ENCODE data around the gene LLPH. TPM values are rescaled to one million over a fixed set of nuclear protein-coding genes. Genes with fewer than 3 reads are reported as not detected.

The LLPH gene
- total RNA-seq, 1 experiment from 2014 or later = 51.3 TPM

DNA sequence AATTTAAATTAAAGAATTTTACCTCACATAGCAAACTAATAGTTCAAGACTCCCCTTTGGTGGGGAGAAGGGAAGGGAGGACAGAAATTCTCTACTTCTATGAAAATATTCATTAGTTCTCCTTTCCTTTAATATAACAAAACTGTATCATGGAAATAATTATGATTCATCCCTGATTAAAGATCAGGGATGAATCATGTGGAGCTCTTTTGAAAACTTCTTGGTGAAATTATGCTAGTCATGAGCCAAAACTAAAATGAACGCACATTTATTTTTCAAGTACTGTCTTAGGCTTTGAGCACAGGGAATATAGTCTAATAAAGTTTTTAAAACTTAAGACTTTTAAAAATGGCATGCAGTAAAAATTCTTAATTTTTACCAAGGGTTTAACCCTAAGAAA lies 22.2 kb upstream of the LLPH start:
- Histone ChIP-seq H3K27me3 (replicated peaks; ENCODE audit: insufficient read depth, low read depth, low read length, poor library complexity) (no peaks in the 10 kb centered on the region), H3K9me3 (ENCODE audit: low read depth, low read length, poor library complexity, severe bottlenecking) (no peaks in the 10 kb centered on the region), H3K27ac (ENCODE audit: low read depth, low read length, poor library complexity, severe bottlenecking) (no peak overlapping the region), H3K4me3 (ENCODE audit: low read depth, low read length, poor library complexity, severe bottlenecking) (no peak overlapping the region), H3K36me3 (ENCODE audit: insufficient read depth, low read length, poor library complexity, severe bottlenecking) (peaks cover 5% of the 10 kb centered on the region), H3K4me1 (ENCODE audit: insufficient read depth, low read length, poor library complexity, severe bottlenecking) (peaks cover 5% of the 10 kb centered on the region)
- no peak for DNase-seq (ENCODE audit: low spot score)
- TF ChIP-seq EZH2 (IDR thresholded peaks at IDR 0.05; ENCODE audit: borderline replicate concordance, low read depth, low read length, poor library complexity, severe bottlenecking) (no peak), CTCF (conservative IDR thresholded peaks at IDR 0.05; ENCODE audit: low read depth, low read length) (no peak)
- ChIA-PET POLR2A (ENCODE audit: low non-redundant PET) (no interaction called here), CTCF (no interaction called here)
- BruUV-seq (replicated peaks) = no TSS peak
- intact Hi-C loops (cut with micrococcal nuclease; ENCODE audit: unreplicated experiment) = no loop called here

GRCh38 chr12:66149702-66150398 lies 19.3 kb upstream of the LLPH start:
- H3K36me3 ChIP-seq (ENCODE audit: insufficient read depth, low read length, poor library complexity, severe bottlenecking) = peaks cover 5% of the 10 kb centered on the region
- no TSS peak for BruUV-seq (replicated peaks)
- H3K27ac ChIP-seq (ENCODE audit: low read depth, low read length, poor library complexity, severe bottlenecking) = no peak overlapping the region
- no peaks in the 10 kb centered on the region for H3K9me3 ChIP-seq (ENCODE audit: low read depth, low read length, poor library complexity, severe bottlenecking)
- no peak for TF ChIP-seq EZH2 (IDR thresholded peaks at IDR 0.05; ENCODE audit: borderline replicate concordance, low read depth, low read length, poor library complexity, severe bottlenecking)
- TF ChIP-seq CTCF (conservative IDR thresholded peaks at IDR 0.05; ENCODE audit: low read depth, low read length) = peak; percentile 12; the same call in 1 of the 2 replicates
- H3K4me1 ChIP-seq (ENCODE audit: insufficient read depth, low read length, poor library complexity, severe bottlenecking) = peaks cover 13% of the 10 kb centered on the region
- ChIA-PET CTCF (no interaction called here), POLR2A (ENCODE audit: low non-redundant PET) (no interaction called here)
- intact Hi-C loops (cut with micrococcal nuclease; ENCODE audit: unreplicated experiment) = loop anchor here (10.0 kb wide), 1 partner anchor 545 kb away; no protein-coding TSS in a partner anchor
- no peak overlapping the region for H3K4me3 ChIP-seq (ENCODE audit: low read depth, low read length, poor library complexity, severe bottlenecking)
- peak; percentile 43 for DNase-seq (ENCODE audit: low spot score)
- no peaks in the 10 kb centered on the region for H3K27me3 ChIP-seq (replicated peaks; ENCODE audit: insufficient read depth, low read depth, low read length, poor library complexity)

GRCh38 chr12:66144791-66145754 lies 14.5 kb upstream of the LLPH start:
- H3K27ac ChIP-seq (ENCODE audit: low read depth, low read length, poor library complexity, severe bottlenecking) = peak overlapping the region; percentile 17
- POLR2A ChIA-PET (ENCODE audit: low non-redundant PET) = no interaction called here
- no peaks in the 10 kb centered on the region for H3K27me3 ChIP-seq (replicated peaks; ENCODE audit: insufficient read depth, low read depth, low read length, poor library complexity)
- H3K36me3 ChIP-seq (ENCODE audit: insufficient read depth, low read length, poor library complexity, severe bottlenecking) = peaks cover 20% of the 10 kb centered on the region
- peaks cover 23% of the 10 kb centered on the region for H3K9me3 ChIP-seq (ENCODE audit: low read depth, low read length, poor library complexity, severe bottlenecking)
- no TSS peak for BruUV-seq (replicated peaks)
- no peak overlapping the region for H3K4me3 ChIP-seq (ENCODE audit: low read depth, low read length, poor library complexity, severe bottlenecking)
- CTCF ChIA-PET = interaction anchor here (0.6 to 1.0 kb wide), 5 partner anchors 25 to 264 kb away, joined by 3 to 7 read pairs (median 3); partner anchors contain the start of gene TMBIM4
- intact Hi-C loops (cut with micrococcal nuclease; ENCODE audit: unreplicated experiment) = loop anchor here (2.0 to 10.0 kb wide), 2 partner anchors 262 to 550 kb away; no protein-coding TSS in a partner anchor
- no peak for TF ChIP-seq EZH2 (IDR thresholded peaks at IDR 0.05; ENCODE audit: borderline replicate concordance, low read depth, low read length, poor library complexity, severe bottlenecking)
- peak; percentile 81 for TF ChIP-seq CTCF (conservative IDR thresholded peaks at IDR 0.05; ENCODE audit: low read depth, low read length)
- H3K4me1 ChIP-seq (ENCODE audit: insufficient read depth, low read length, poor library complexity, severe bottlenecking) = peaks cover 11% of the 10 kb centered on the region
- peak; percentile 76 for DNase-seq (ENCODE audit: low spot score)

Measured in A673 (cell line).